Brain microvascular endothelial cell (primary cell): Measurements from ENCODE around the gene DGKB.

Experiments
- DNase-seq: peaks from one replicate; pipeline ENCODE4 v3.0.0-alpha.2; 2020
- H3K27ac ChIP-seq: fragments of 250-450 bp; sonication (Bioruptor Pico); 2 replicates; pipeline ENCODE4 v1.5.1; 2020; ENCODE audit warnings: mild to moderate bottlenecking, moderate library complexity
- H3K27me3 ChIP-seq: fragments of 250-450 bp; sonication (Bioruptor Pico); replicated peaks from 2 replicates; pipeline ENCODE4 v1.5.1; 2020; ENCODE audit warnings: mild to moderate bottlenecking
- H3K36me3 ChIP-seq: fragments of 250-450 bp; sonication (Bioruptor Pico); replicated peaks from 2 replicates; pipeline ENCODE4 v1.5.1; 2020; ENCODE audit warnings: mild to moderate bottlenecking
- H3K4me3 ChIP-seq: 2 replicates; pipeline ENCODE4 v1.5.1; 2011; ENCODE audit warnings: low read depth, mild to moderate bottlenecking, control low read depth, low read length, moderate library complexity
- CTCF ChIP-seq: IDR thresholded peaks from 2 replicates; pipeline ENCODE4 v1.5.1; 2011; ENCODE audit warnings: low read depth, mild to moderate bottlenecking, moderate library complexity, low read length, control low read depth, inconsistent platforms; ENCODE audit errors: missing control alignments
- in situ Hi-C: cut with HindIII; loops from 2 replicates; pipeline ENCODE4 v1.10.0; 2017; ENCODE audit warnings: low sequenced_read_pairs, low pct_ligation_motif_present

Gene DGKB

GRCh38 chr7:14622559-14622958, 280.0 kb downstream of the DGKB start:
- Histone ChIP-seq H3K36me3 (no peaks in the 10 kb centered on the region), H3K4me3 (no peak overlapping the region), H3K27me3 (no peaks in the 10 kb centered on the region), H3K27ac (no peak overlapping the region)
- no peak for TF ChIP-seq CTCF
- in situ Hi-C loops, result no loop called here
- DNase-seq, result no peak

GRCh38 chr7:14606101-14606500, 296.4 kb downstream of the DGKB start:
- Histone ChIP-seq H3K4me3 (no peak overlapping the region), H3K36me3 (no peaks in the 10 kb centered on the region), H3K27ac (no peak overlapping the region), H3K27me3 (no peaks in the 10 kb centered on the region)
- TF ChIP-seq CTCF, result no peak
- in situ Hi-C loops, result no loop called here
- peak; percentile 48 for DNase-seq

GRCh38 chr7:14604606-14605005, 297.9 kb downstream of the DGKB start:
- TF ChIP-seq CTCF, result no peak
- in situ Hi-C loops, result no loop called here
- Histone ChIP-seq H3K27ac (no peak overlapping the region), H3K36me3 (no peaks in the 10 kb centered on the region), H3K27me3 (no peaks in the 10 kb centered on the region), H3K4me3 (no peak overlapping the region)
- DNase-seq, result peak; percentile 74

- in situ Hi-C loops, result no loop called here
- no peak overlapping the region for H3K4me3 ChIP-seq
- DNase-seq, result no peak
- H3K27me3 ChIP-seq, result no peaks in the 10 kb centered on the region
- no peak for TF ChIP-seq CTCF
- no peaks in the 10 kb centered on the region for H3K36me3 ChIP-seq
- no peak overlapping the region for H3K27ac ChIP-seq
These were observed 299.7 kb downstream of the DGKB start for GRCh38 chr7:14602851-14603250.

- in situ Hi-C loops, result no loop called here
- Histone ChIP-seq H3K36me3 (no peaks in the 10 kb centered on the region), H3K4me3 (no peak overlapping the region), H3K27ac (no peak overlapping the region), H3K27me3 (no peaks in the 10 kb centered on the region)
- no peak for DNase-seq
- no peak for TF ChIP-seq CTCF
These were observed 301.7 kb downstream of the DGKB start for GRCh38 chr7:14600766-14601367.

GRCh38 chr7:14598978-14599377, 303.6 kb downstream of the DGKB start:
- no peak overlapping the region for H3K27ac ChIP-seq
- peak; percentile 71 for DNase-seq
- no peak for TF ChIP-seq CTCF
- no peaks in the 10 kb centered on the region for H3K36me3 ChIP-seq
- H3K4me3 ChIP-seq, result no peak overlapping the region
- in situ Hi-C loops, result no loop called here
- no peaks in the 10 kb centered on the region for H3K27me3 ChIP-seq
